Right forelimb (tissue), 1 donor: ENCODE data around the gene BCR.

Experiments
- DNase-seq: peaks from one replicate; pipeline ENCODE4 v3.0.0-alpha.2; 2018

BCR gene

GRCh38 chr22:23151827-23152226 is 28.5 kb upstream of the BCR start:
- DNase-seq, result no peak

- no peak for DNase-seq
Measured at GRCh38 chr22:23152238-23153114, 27.8 kb upstream of the BCR start.

- DNase-seq, result no peak
Measured at GRCh38 chr22:23153994-23154393, 26.3 kb upstream of the BCR start.

GRCh38 chr22:23154461-23154860 is 25.8 kb upstream of the BCR start:
- DNase-seq, result no peak

- no peak for DNase-seq
Measured at GRCh38 chr22:23155143-23155542, 25.2 kb upstream of the BCR start.

- DNase-seq, result no peak
Measured at GRCh38 chr22:23155831-23156230, 24.5 kb upstream of the BCR start.

GRCh38 chr22:23156286-23156685 is 24.0 kb upstream of the BCR start:
- DNase-seq, result no peak

- DNase-seq, result no peak
Measured at GRCh38 chr22:23157560-23158515, 22.5 kb upstream of the BCR start.

GRCh38 chr22:23158516-23159290 is 21.6 kb upstream of the BCR start:
- no peak for DNase-seq

- DNase-seq, result no peak
Measured at GRCh38 chr22:23159291-23159630, 21.0 kb upstream of the BCR start.

- no peak for DNase-seq
Measured at GRCh38 chr22:23161029-23161428, 19.3 kb upstream of the BCR start.

- DNase-seq, result no peak
Measured at GRCh38 chr22:23161574-23161973, 18.7 kb upstream of the BCR start.

- DNase-seq, result no peak
Measured at GRCh38 chr22:23163665-23164064, 16.6 kb upstream of the BCR start.

- no peak for DNase-seq
Measured at GRCh38 chr22:23164091-23164490, 16.2 kb upstream of the BCR start.

GRCh38 chr22:23166042-23166831 is 14.1 kb upstream of the BCR start:
- DNase-seq, result no peak

GRCh38 chr22:23166841-23167616 is 13.3 kb upstream of the BCR start:
- no peak for DNase-seq

GRCh38 chr22:23168391-23169042 is 11.8 kb upstream of the BCR start:
- no peak for DNase-seq

- no peak for DNase-seq
Measured at GRCh38 chr22:23169043-23169406, 11.3 kb upstream of the BCR start.

- no peak for DNase-seq
Measured at GRCh38 chr22:23175817-23176644, 4.3 kb upstream of the BCR start.

GRCh38 chr22:23176645-23177027 is 3.7 kb upstream of the BCR start:
- no peak for DNase-seq
